H1 (cell line): ENCODE measurements around the gene HADHA. TPM values are rescaled to one million over a fixed set of nuclear protein-coding genes. Genes with fewer than 3 reads are reported as not detected.

Experiments
- CTCF ChIA-PET: fragments of 300-600 bp; sonication (Branson Sonifier 250); formaldehyde crosslinking; loops from one replicate; lab custom pipeline; 2021; ENCODE audit not compliant: partially characterized antibody; lab: Charles Lee
- POLR2A ChIA-PET: fragments of 300-600 bp; sonication (Branson Sonifier 250); formaldehyde crosslinking; loops from one replicate; lab custom pipeline; 2021; ENCODE audit warnings: inconsistent platforms; ENCODE audit not compliant: partially characterized antibody; lab: Charles Lee
- DNase-seq, 2 experiments: peaks; one replicate each; pipeline versions ENCODE4 v3.0.0 to v3.0.0-alpha.2; 2010 to 2022; ENCODE audit warnings: low spot score in 2 of 2, low read depth in 1 of 2, mixed read lengths in 1 of 2
- FAIRE-seq: peaks from 2 replicates; lab custom pipeline; 2011; peaks lifted over from hg19 to GRCh38; lab: Jason Lieb, UNC
- H2AFZ ChIP-seq: 2 replicates; pipeline ENCODE4 v1.8.1; 2012; ENCODE audit warnings: low read length, inconsistent platforms
- H2AK5ac ChIP-seq: 2 replicates; pipeline ENCODE4 v1.6.1; 2013; ENCODE audit warnings: low read depth, low read length
- H2BK120ac ChIP-seq: replicated peaks from 2 replicates; pipeline ENCODE3; 2013; ENCODE audit warnings: low read depth, low read length, inconsistent platforms
- H2BK12ac ChIP-seq: 2 replicates; pipeline ENCODE4 v1.6.1; 2013; ENCODE audit warnings: low read depth, low read length
- H2BK15ac ChIP-seq: 2 replicates; pipeline ENCODE4 v1.6.1; 2013; ENCODE audit warnings: low read length
- H2BK20ac ChIP-seq: 2 replicates; pipeline ENCODE4 v1.6.1; 2013; ENCODE audit warnings: low read length
- H2BK5ac ChIP-seq: 2 replicates; pipeline ENCODE4 v1.6.1; 2013; ENCODE audit warnings: low read depth, low read length
- H3K14ac ChIP-seq: 2 replicates; pipeline ENCODE4 v1.6.1; 2013; ENCODE audit warnings: inconsistent platforms; ENCODE audit not compliant: insufficient read length
- H3K18ac ChIP-seq: 2 replicates; pipeline ENCODE4 v1.6.1; 2013; ENCODE audit warnings: low read length; ENCODE audit errors: extremely low read depth
- H3K23ac ChIP-seq: 2 replicates; pipeline ENCODE4 v1.6.1; 2013; ENCODE audit warnings: inconsistent platforms; ENCODE audit not compliant: insufficient read length
- H3K23me2 ChIP-seq: 2 replicates; pipeline ENCODE4 v1.6.1; 2013; ENCODE audit warnings: low read depth, low read length
- H3K27ac ChIP-seq: 2 replicates; pipeline ENCODE4 v1.6.1; 2011; ENCODE audit warnings: low read depth, low read length, inconsistent platforms
- H3K27me3 ChIP-seq, 4 experiments: replicated peaks in 1 of 4; 1 replicate in 1 of 4; 2 replicates in 3 of 4; pipeline versions ENCODE4 v1.6.1 to v1.8.1; 2011 to 2013; ENCODE audit warnings: low read length in 3 of 4, mild to moderate bottlenecking in 3 of 4, inconsistent platforms in 2 of 4, mixed read lengths in 2 of 4, moderate library complexity in 1 of 4; ENCODE audit not compliant: control insufficient read depth in 3 of 4, insufficient read depth in 3 of 4; ENCODE audit errors: extremely low read depth in 1 of 4
- H3K36me3 ChIP-seq, 4 experiments: 2 replicates each; pipeline versions ENCODE4 v1.6.1 to v1.8.1; 2011 to 2013; ENCODE audit warnings: mild to moderate bottlenecking in 4 of 4, low read length in 3 of 4, moderate library complexity in 2 of 4, control low read depth in 1 of 4, inconsistent platforms in 1 of 4; ENCODE audit not compliant: insufficient read depth in 4 of 4, control insufficient read depth in 2 of 4
- H3K4ac ChIP-seq: replicated peaks from 2 replicates; pipeline ENCODE3; 2013; ENCODE audit warnings: low read length, low read depth, mixed read lengths, inconsistent platforms; ENCODE audit not compliant: insufficient read length
- H3K4me1 ChIP-seq, 4 experiments: replicated peaks in 1 of 4; 1 replicate in 1 of 4; 2 replicates in 3 of 4; pipeline versions ENCODE4 v1.6.1 to v1.8.1; 2011 to 2013; ENCODE audit warnings: low read length in 3 of 4, inconsistent platforms in 2 of 4, mixed read lengths in 1 of 4; ENCODE audit not compliant: insufficient read depth in 4 of 4, control insufficient read depth in 3 of 4
- H3K4me2 ChIP-seq, 2 experiments: 2 replicates each; pipeline versions ENCODE4 v1.6.1 to v1.8.1; 2011 to 2013; ENCODE audit warnings: low read depth in 2 of 2, low read length in 2 of 2, control low read depth in 1 of 2, inconsistent platforms in 1 of 2, mild to moderate bottlenecking in 1 of 2; ENCODE audit not compliant: insufficient read depth in 1 of 2
- H3K4me3 ChIP-seq, 4 experiments: fragments of 200-600, 300-600 bp in 1 of 4; sonication (generic), shearing (Covaris generic), sonication (Bioruptor Twin) in 1 of 4; 2 replicates each; pipeline versions ENCODE4 v1.5.1 to v1.8.1; 2011 to 2016; ENCODE audit warnings: low read length in 4 of 4, low read depth in 3 of 4, control low read depth in 2 of 4, inconsistent platforms in 2 of 4, mild to moderate bottlenecking in 2 of 4, mixed read lengths in 1 of 4, moderate library complexity in 1 of 4; ENCODE audit not compliant: insufficient read depth in 2 of 4; ENCODE audit errors: extremely low read depth in 1 of 4
- H3K56ac ChIP-seq: replicated peaks from 2 replicates; pipeline ENCODE3; 2013; ENCODE audit warnings: low read depth, mild to moderate bottlenecking, mixed read lengths, low read length, inconsistent platforms; ENCODE audit not compliant: insufficient read length
- H3K79me1 ChIP-seq: 2 replicates; pipeline ENCODE4 v1.6.1; 2013; ENCODE audit warnings: low read depth, low read length, control low read depth
- H3K79me2 ChIP-seq, 2 experiments: 2 replicates each; pipeline versions ENCODE4 v1.6.1 to v1.8.1; 2012 to 2013; ENCODE audit warnings: low read length in 2 of 2, mild to moderate bottlenecking in 2 of 2, inconsistent platforms in 1 of 2; ENCODE audit not compliant: insufficient read depth in 2 of 2, control insufficient read depth in 1 of 2
- H3K9ac ChIP-seq, 4 experiments: replicated peaks in 1 of 4; 1 replicate in 1 of 4; 2 replicates in 3 of 4; pipeline versions ENCODE4 v1.6.1 to v1.8.1; 2011 to 2013; ENCODE audit warnings: low read depth in 3 of 4, low read length in 3 of 4, control low read depth in 2 of 4, mild to moderate bottlenecking in 2 of 4, moderate library complexity in 2 of 4, inconsistent platforms in 1 of 4; ENCODE audit errors: extremely low read depth in 1 of 4
- H3K9me3 ChIP-seq, 2 experiments: 2 replicates each; pipeline versions ENCODE4 v1.6.1 to v1.8.1; 2012 to 2013; ENCODE audit warnings: mild to moderate bottlenecking in 2 of 2, moderate library complexity in 2 of 2, control low read depth in 1 of 2, inconsistent platforms in 1 of 2, low read depth in 1 of 2, low read length in 1 of 2, mixed read lengths in 1 of 2; ENCODE audit not compliant: insufficient read depth in 2 of 2
- H4K20me1 ChIP-seq, 2 experiments: replicated peaks in 1 of 2; 2 replicates each; pipeline versions ENCODE3 to v1.8.1; 2011 to 2013; ENCODE audit warnings: inconsistent platforms in 2 of 2, low read length in 2 of 2, mild to moderate bottlenecking in 1 of 2; ENCODE audit not compliant: insufficient read depth in 2 of 2, control insufficient read depth in 1 of 2
- H4K5ac ChIP-seq: 2 replicates; pipeline ENCODE4 v1.6.1; 2013; ENCODE audit warnings: low read length, low read depth, mixed read lengths, inconsistent platforms; ENCODE audit not compliant: insufficient read length
- H4K8ac ChIP-seq: 2 replicates; pipeline ENCODE4 v1.8.0; 2013; ENCODE audit warnings: mild to moderate bottlenecking, moderate library complexity, low read length, inconsistent platforms; ENCODE audit not compliant: insufficient read depth; ENCODE audit errors: extremely low read depth
- H4K91ac ChIP-seq: replicated peaks from 2 replicates; pipeline ENCODE3; 2013; ENCODE audit warnings: low read length, mixed read lengths, inconsistent platforms; ENCODE audit not compliant: insufficient read length
- ATF3 ChIP-seq: IDR thresholded peaks from 2 replicates; pipeline ENCODE4 v1.6.1; 2011; ENCODE audit warnings: low read depth, mild to moderate bottlenecking, low read length; ENCODE audit not compliant: insufficient read depth
- EGR1 ChIP-seq: IDR thresholded peaks from 2 replicates; pipeline ENCODE4 v1.6.1; 2011; ENCODE audit warnings: low read depth, low read length, borderline replicate concordance
- GTF2F1 ChIP-seq: IDR thresholded peaks from 2 replicates; pipeline ENCODE4 v1.6.1; 2012; ENCODE audit warnings: low read depth, low read length, improper control_type of control experiment, borderline replicate concordance
- KDM1A ChIP-seq: fragments of 200-600, 300-600 bp; sonication (generic); IDR thresholded peaks from 2 replicates; pipeline ENCODE4 v1.7.1; 2016; ENCODE audit warnings: mild to moderate bottlenecking, low read length, borderline replicate concordance
- MAFK ChIP-seq: IDR thresholded peaks from 2 replicates; pipeline ENCODE4 v1.6.1; 2012; ENCODE audit warnings: low read depth, mild to moderate bottlenecking, improper control_type of control experiment, low read length
- RAD21 ChIP-seq, 2 experiments: IDR thresholded peaks in 1 of 2; conservative IDR thresholded peaks in 1 of 2; 2 replicates each; pipeline ENCODE4 v1.6.1; 2011; ENCODE audit warnings: low read depth in 2 of 2, low read length in 2 of 2, improper control_type of control experiment in 1 of 2, inconsistent platforms in 1 of 2, mild to moderate bottlenecking in 1 of 2, moderate library complexity in 1 of 2
- RBBP5 ChIP-seq: IDR thresholded peaks from 2 replicates; pipeline ENCODE4 v1.7.1; 2012; ENCODE audit warnings: low read depth, mild to moderate bottlenecking, inconsistent platforms, low read length, moderate library complexity, borderline replicate concordance
- SP2 ChIP-seq: IDR thresholded peaks from 2 replicates; pipeline ENCODE4 v1.6.1; 2012; ENCODE audit warnings: mild to moderate bottlenecking, low read length, inconsistent platforms
- YY1 ChIP-seq: IDR thresholded peaks from 2 replicates; pipeline ENCODE4 v1.6.1; 2011; ENCODE audit warnings: low read depth, mild to moderate bottlenecking, low read length
- whole genome bisulfite sequencing, 2 experiments: shearing (Covaris generic) in 1 of 2; methylation state at CpG; one replicate each; pipeline versions ENCODE4 v1.1.6 to v1.1.7; 2013 to 2015; ENCODE audit warnings: low lambda C conversion rate in 2 of 2, mixed read lengths in 2 of 2, inconsistent platforms in 1 of 2, low coverage in 1 of 2, missing lambda C conversion rate in 1 of 2; ENCODE audit not compliant: insufficient replicate concordance in 2 of 2, insufficient coverage in 1 of 2, insufficient read length in 1 of 2; ENCODE audit errors: extremely low coverage in 1 of 2, missing lambda C conversion rate in 1 of 2; 5-methylcytosine and 5-hydroxymethylcytosine counted together
- polyA plus RNA-seq, 7 experiments: library from polyadenylated mRNA; depleted of rRNA in 3 of 7; stranded (reverse) in 5 of 7; unstranded in 2 of 7; fragments of >200 nt in 5 of 7; fragments of 200-250 nt in 2 of 7; gene quantifications; 1 replicate in 5 of 7; 2 replicates in 1 of 7; 4 replicates in 1 of 7; pipeline versions ENCODE4 v1.2.1 to v1.2.3, GENCODE V29; 2011 to 2013; ENCODE audit warnings: missing spikeins in 2 of 7, mixed read lengths in 2 of 7
- total RNA-seq: library from RNA; stranded (reverse); fragmentation: NEBNext Ultra II Directional; extraction: Animal tissue kit (Norgen Biotek cat#: 25700); gene quantifications from 2 replicates; pipeline ENCODE4 v1.2.1, GENCODE V29; 2021

HADHA gene
- total and polyA plus RNA-seq, 2 of the 8 experiments (the other 6 are each of a cell fraction or from before 2014, with no cell fraction given), result 64.6 to 131 TPM

- POLR2A ChIA-PET, result interaction anchor here (0.6 to 0.8 kb wide), 4 partner anchors 26 to 163 kb away, joined by 3 read pairs; no protein-coding TSS in a partner anchor
- WGBS, 2 experiments, result 35% methylated on average over 11 of the region's 11 CpGs; no CpG with 5 or more reads in 1 of the 2 experiments
- peak; percentile 62 for FAIRE-seq
- TF ChIP-seq ATF3 (no peak), RAD21 (IDR thresholded peaks at IDR 0.05 in 1 of 2, conservative IDR thresholded peaks at IDR 0.05 in 1 of 2; ENCODE audit: low read depth in 2 of 2, low read length in 2 of 2) (peak; percentile 93 to 96), YY1 (no peak), EGR1 (no peak), KDM1A (no peak), SP2 (no peak), RBBP5 (no peak), GTF2F1 (no peak), MAFK (no peak)
Observed at GRCh38 chr2:26144953-26145680, 99.3 kb downstream of the HADHA start.

More at GRCh38 chr2:26144953-26145680, 99.3 kb downstream of the HADHA start:
- Histone ChIP-seq H3K14ac (no peak overlapping the region), H2BK15ac (no peak overlapping the region), H2AFZ (no peak overlapping the region), H2BK120ac (no peak overlapping the region), H3K4ac (no peak overlapping the region), H3K4me2 (no peak overlapping the region), H2BK5ac (no peak overlapping the region), H4K8ac (no peak overlapping the region), H2BK12ac (no peak overlapping the region), H2BK20ac (no peak overlapping the region), H3K36me3 (no peaks in the 10 kb centered on the region), H3K18ac (no peak overlapping the region), H3K4me1 (no peaks in the 10 kb centered on the region), H3K9me3 (no peaks in the 10 kb centered on the region), H4K5ac (no peak overlapping the region), H3K56ac (no peak overlapping the region), H2AK5ac (no peak overlapping the region), H3K79me1 (no peaks in the 10 kb centered on the region), H3K79me2 (no peaks in the 10 kb centered on the region), H4K91ac (no peak overlapping the region), H3K9ac (no peak overlapping the region), H3K27ac (no peak overlapping the region), H3K27me3 (no peaks in the 10 kb centered on the region), H3K23ac (no peak overlapping the region), H4K20me1 (no peaks in the 10 kb centered on the region), H3K4me3 (no peak overlapping the region), H3K23me2 (no peaks in the 10 kb centered on the region)
- CTCF ChIA-PET, result interaction anchor here (0.6 to 11.3 kb wide), 38 partner anchors 9 to 1600 kb away, joined by 3 to 92 read pairs (median 4); partner anchors contain the start of gene RAB10
- peak; percentile 50 to 81 for DNase-seq
